HepG2 (cell line): ENCODE measurements around the gene KLHDC1. TPM values are rescaled to one million over a fixed set of nuclear protein-coding genes. Genes with fewer than 3 reads are reported as not detected.

Source experiments
- CCAR2 ChIP-seq: fragments of 200-400 bp; formaldehyde crosslinking; optimal IDR thresholded peaks from 2 replicates; pipeline ENCODE3; 2018; ENCODE audit warnings: low read depth, mild to moderate bottlenecking, low read length, moderate library complexity
- HNRNPK ChIP-seq: fragments of 200-400 bp; formaldehyde crosslinking; IDR thresholded peaks from 2 replicates; pipeline ENCODE4 v1.6.1; 2018; ENCODE audit warnings: low read length, low read depth, moderate library complexity, mild to moderate bottlenecking; ENCODE audit not compliant: poor library complexity, severe bottlenecking
- IRX3 ChIP-seq: sonication (generic); formaldehyde crosslinking; IDR thresholded peaks from 2 replicates; pipeline ENCODE4 v1.8.1; 2023; ENCODE audit warnings: mild to moderate bottlenecking, low read depth, missing genetic modification reagents, borderline replicate concordance
- PHF8 ChIP-seq: sonication (generic); formaldehyde crosslinking; IDR thresholded peaks from 2 replicates; pipeline ENCODE4 v1.5.0; 2020; ENCODE audit warnings: missing genetic modification reagents
- RFXANK ChIP-seq: IDR thresholded peaks from 2 replicates; pipeline ENCODE4 v1.6.1; 2016
- RXRB ChIP-seq: IDR thresholded peaks from 2 replicates; pipeline ENCODE4 v1.6.1; 2016; ENCODE audit warnings: borderline replicate concordance, missing genetic modification reagents, missing compliant biosample characterization
- ZKSCAN1 ChIP-seq: fragments of 150-350 bp; IDR thresholded peaks from 2 replicates; pipeline ENCODE4 v1.6.1; 2014; ENCODE audit warnings: low read length
- ZNF263 ChIP-seq: sonication (generic); formaldehyde crosslinking; IDR thresholded peaks from 2 replicates; pipeline ENCODE4 v1.4.0; 2020; ENCODE audit warnings: missing genetic modification reagents
- ZNF407 ChIP-seq: sonication (generic); formaldehyde crosslinking; IDR thresholded peaks from one replicate; pipeline ENCODE4 v1.5.1; 2020; ENCODE audit warnings: mild to moderate bottlenecking, missing genetic modification reagents; ENCODE audit errors: not compliant biosample characterization
- ZNF83 ChIP-seq: sonication (generic); formaldehyde crosslinking; IDR thresholded peaks from 2 replicates; pipeline ENCODE4 v1.4.0; 2020; ENCODE audit warnings: missing genetic modification reagents, mild to moderate bottlenecking, borderline replicate concordance
- ZSCAN31 ChIP-seq: sonication (generic); formaldehyde crosslinking; IDR thresholded peaks from 2 replicates; pipeline ENCODE4 v1.5.0; 2020; ENCODE audit warnings: low read depth, mild to moderate bottlenecking, missing genetic modification reagents
- polyA plus RNA-seq, 8 experiments: library from polyadenylated mRNA; depleted of rRNA in 3 of 8; stranded (reverse) in 7 of 8; unstranded in 1 of 8; fragments of >200 nt; fragmentation: Illumina TruSeq in 4 of 8; extraction: Trizol in 4 of 8; gene quantifications; 2 replicates each; pipeline versions ENCODE4 v1.2.1 to v1.2.3, GENCODE V29; 2011 to 2016; ENCODE audit warnings: low read depth in 4 of 8, missing spikeins in 1 of 8, mixed read lengths in 1 of 8; ENCODE audit not compliant: insufficient read depth in 1 of 8
- total RNA-seq, 5 experiments: library from RNA; depleted of rRNA; stranded (reverse); fragments of >200 nt; fragmentation: Illumina TruSeq; extraction: Trizol; gene quantifications; 2 replicates each; pipeline ENCODE4 v1.2.3, GENCODE V29; 2016; ENCODE audit warnings: low read depth in 1 of 5
- TF ChIP-seq, protein P1 (sequence below), 2 experiments: sonication (generic) in 1 of 2; formaldehyde crosslinking in 1 of 2; IDR thresholded peaks; 2 replicates each; pipeline versions ENCODE4 v1.4.0 to v1.6.1; 2018 to 2020; ENCODE audit warnings: missing genetic modification reagents in 2 of 2, borderline replicate concordance in 1 of 2, low read depth in 1 of 2, mild to moderate bottlenecking in 1 of 2, missing biosample characterization in 1 of 2
- TF ChIP-seq, protein P2 (sequence below): sonication (generic); formaldehyde crosslinking; IDR thresholded peaks from 2 replicates; pipeline ENCODE4 v1.5.0; 2020; ENCODE audit warnings: mild to moderate bottlenecking, missing genetic modification reagents, borderline replicate concordance

Gene KLHDC1
- total and polyA plus RNA-seq, 2 of the 13 experiments (the other 11 are each of a cell fraction or from before 2014, with no cell fraction given): 0.11 TPM; not detected in 1

- TF ChIP-seq, protein P1, sequence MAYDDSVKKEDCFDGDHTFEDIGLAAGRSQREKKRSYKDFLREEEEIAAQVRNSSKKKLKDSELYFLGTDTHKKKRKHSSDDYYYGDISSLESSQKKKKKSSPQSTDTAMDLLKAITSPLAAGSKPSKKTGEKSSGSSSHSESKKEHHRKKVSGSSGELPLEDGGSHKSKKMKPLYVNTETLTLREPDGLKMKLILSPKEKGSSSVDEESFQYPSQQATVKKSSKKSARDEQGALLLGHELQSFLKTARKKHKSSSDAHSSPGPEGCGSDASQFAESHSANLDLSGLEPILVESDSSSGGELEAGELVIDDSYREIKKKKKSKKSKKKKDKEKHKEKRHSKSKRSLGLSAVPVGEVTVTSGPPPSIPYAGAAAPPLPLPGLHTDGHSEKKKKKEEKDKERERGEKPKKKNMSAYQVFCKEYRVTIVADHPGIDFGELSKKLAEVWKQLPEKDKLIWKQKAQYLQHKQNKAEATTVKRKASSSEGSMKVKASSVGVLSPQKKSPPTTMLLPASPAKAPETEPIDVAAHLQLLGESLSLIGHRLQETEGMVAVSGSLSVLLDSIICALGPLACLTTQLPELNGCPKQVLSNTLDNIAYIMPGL (CRISPR knock-in tag; IDR thresholded peaks at IDR 0.05; ENCODE audit: borderline replicate concordance in 1 of 2, low read depth in 1 of 2): peak; percentile 84 to 91
- TF ChIP-seq ZSCAN31 (CRISPR knock-in tag) (peak; percentile 86), ZNF83 (CRISPR knock-in tag) (peak; percentile 87; the same call in 1 of the 2 replicates), HNRNPK (peak; percentile 88), ZKSCAN1 (no peak), PHF8 (CRISPR knock-in tag) (peak; percentile 91), ZNF407 (CRISPR knock-in tag) (peak; percentile 92), RFXANK (CRISPR knock-in tag) (no peak), ZNF263 (CRISPR knock-in tag) (peak; percentile 23; the same call in 1 of the 2 replicates), RXRB (CRISPR knock-in tag) (peak; percentile 10; the same call in 1 of the 2 replicates), IRX3 (CRISPR knock-in tag) (peak; percentile 57; the same call in 1 of the 2 replicates), CCAR2 (no peak)
- TF ChIP-seq, protein P2, sequence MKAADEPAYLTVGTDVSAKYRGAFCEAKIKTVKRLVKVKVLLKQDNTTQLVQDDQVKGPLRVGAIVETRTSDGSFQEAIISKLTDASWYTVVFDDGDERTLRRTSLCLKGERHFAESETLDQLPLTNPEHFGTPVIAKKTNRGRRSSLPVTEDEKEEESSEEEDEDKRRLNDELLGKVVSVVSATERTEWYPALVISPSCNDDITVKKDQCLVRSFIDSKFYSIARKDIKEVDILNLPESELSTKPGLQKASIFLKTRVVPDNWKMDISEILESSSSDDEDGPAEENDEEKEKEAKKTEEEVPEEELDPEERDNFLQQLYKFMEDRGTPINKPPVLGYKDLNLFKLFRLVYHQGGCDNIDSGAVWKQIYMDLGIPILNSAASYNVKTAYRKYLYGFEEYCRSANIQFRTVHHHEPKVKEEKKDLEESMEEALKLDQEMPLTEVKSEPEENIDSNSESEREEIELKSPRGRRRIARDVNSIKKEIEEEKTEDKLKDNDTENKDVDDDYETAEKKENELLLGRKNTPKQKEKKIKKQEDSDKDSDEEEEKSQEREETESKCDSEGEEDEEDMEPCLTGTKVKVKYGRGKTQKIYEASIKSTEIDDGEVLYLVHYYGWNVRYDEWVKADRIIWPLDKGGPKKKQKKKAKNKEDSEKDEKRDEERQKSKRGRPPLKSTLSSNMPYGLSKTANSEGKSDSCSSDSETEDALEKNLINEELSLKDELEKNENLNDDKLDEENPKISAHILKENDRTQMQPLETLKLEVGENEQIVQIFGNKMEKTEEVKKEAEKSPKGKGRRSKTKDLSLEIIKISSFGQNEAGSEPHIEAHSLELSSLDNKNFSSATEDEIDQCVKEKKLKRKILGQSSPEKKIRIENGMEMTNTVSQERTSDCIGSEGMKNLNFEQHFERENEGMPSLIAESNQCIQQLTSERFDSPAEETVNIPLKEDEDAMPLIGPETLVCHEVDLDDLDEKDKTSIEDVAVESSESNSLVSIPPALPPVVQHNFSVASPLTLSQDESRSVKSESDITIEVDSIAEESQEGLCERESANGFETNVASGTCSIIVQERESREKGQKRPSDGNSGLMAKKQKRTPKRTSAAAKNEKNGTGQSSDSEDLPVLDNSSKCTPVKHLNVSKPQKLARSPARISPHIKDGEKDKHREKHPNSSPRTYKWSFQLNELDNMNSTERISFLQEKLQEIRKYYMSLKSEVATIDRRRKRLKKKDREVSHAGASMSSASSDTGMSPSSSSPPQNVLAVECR (CRISPR knock-in tag): peak; percentile 83
These were observed at the start of gene KLHDC1 (continued) for GRCh38 chr14:49692811-49693734.
